HFF-Myc (cell line): ENCODE measurements around the gene HIVEP3.

ENCODE experiments used
- DNase-seq: peaks from one replicate; pipeline ENCODE4 v3.0.0-alpha.2; 2011; ENCODE audit warnings: low read depth; ENCODE audit errors: extremely low read depth
- H3K4me3 ChIP-seq: replicated peaks from 2 replicates; pipeline ENCODE4 v1.5.1; 2011; ENCODE audit warnings: low read depth, mild to moderate bottlenecking, control low read depth, low read length
- TF ChIP-seq, protein P1 (sequence below): IDR thresholded peaks from 2 replicates; pipeline ENCODE4 v1.5.1; 2012; ENCODE audit warnings: mild to moderate bottlenecking, low read depth, low read length, control low read depth; ENCODE audit errors: missing control alignments

Gene HIVEP3

DNA sequence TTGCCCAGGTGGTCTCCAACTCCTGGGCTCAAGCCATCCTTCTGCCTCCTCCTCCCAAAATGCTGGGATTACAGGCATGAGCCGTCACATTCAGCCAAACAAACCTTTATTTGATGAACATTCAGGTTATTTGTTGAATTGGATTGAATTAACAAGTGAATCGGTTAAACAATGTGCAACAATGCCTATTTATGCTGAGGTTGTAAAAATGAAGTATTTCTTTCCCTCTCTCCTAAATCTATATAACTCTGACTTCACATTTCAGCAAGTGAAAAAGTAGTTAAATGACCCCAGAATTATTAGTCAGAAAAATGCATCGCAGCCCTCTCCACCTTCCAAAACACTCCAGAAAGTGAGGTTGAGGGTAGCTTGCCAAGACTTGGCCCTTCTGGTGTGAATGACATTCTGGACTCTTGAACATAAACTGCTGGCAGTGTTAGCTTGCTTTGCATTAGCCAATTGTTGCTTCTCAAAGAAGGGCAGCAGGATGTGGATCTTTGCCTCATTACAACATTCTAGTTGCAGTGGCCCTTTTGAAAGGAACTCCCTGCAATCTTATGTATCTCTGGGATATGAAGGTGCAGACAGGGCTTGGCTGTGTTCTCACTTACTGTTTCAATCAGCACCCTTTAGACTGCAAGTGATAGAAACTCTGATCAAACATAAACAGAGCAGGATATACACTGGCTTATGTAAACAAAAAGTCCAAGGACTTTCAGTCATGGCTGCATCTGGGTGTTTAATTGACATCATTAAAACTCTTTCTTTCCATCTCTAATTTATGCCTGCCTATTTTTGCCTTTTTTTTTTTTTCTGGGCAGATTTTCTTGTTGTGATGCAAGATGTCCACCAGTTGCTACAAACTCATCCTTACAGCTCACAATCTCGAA lies 456.7 kb downstream of the HIVEP3 start:
- no peak for DNase-seq
- TF ChIP-seq, protein P1, sequence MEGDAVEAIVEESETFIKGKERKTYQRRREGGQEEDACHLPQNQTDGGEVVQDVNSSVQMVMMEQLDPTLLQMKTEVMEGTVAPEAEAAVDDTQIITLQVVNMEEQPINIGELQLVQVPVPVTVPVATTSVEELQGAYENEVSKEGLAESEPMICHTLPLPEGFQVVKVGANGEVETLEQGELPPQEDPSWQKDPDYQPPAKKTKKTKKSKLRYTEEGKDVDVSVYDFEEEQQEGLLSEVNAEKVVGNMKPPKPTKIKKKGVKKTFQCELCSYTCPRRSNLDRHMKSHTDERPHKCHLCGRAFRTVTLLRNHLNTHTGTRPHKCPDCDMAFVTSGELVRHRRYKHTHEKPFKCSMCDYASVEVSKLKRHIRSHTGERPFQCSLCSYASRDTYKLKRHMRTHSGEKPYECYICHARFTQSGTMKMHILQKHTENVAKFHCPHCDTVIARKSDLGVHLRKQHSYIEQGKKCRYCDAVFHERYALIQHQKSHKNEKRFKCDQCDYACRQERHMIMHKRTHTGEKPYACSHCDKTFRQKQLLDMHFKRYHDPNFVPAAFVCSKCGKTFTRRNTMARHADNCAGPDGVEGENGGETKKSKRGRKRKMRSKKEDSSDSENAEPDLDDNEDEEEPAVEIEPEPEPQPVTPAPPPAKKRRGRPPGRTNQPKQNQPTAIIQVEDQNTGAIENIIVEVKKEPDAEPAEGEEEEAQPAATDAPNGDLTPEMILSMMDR = no peak

DNA sequence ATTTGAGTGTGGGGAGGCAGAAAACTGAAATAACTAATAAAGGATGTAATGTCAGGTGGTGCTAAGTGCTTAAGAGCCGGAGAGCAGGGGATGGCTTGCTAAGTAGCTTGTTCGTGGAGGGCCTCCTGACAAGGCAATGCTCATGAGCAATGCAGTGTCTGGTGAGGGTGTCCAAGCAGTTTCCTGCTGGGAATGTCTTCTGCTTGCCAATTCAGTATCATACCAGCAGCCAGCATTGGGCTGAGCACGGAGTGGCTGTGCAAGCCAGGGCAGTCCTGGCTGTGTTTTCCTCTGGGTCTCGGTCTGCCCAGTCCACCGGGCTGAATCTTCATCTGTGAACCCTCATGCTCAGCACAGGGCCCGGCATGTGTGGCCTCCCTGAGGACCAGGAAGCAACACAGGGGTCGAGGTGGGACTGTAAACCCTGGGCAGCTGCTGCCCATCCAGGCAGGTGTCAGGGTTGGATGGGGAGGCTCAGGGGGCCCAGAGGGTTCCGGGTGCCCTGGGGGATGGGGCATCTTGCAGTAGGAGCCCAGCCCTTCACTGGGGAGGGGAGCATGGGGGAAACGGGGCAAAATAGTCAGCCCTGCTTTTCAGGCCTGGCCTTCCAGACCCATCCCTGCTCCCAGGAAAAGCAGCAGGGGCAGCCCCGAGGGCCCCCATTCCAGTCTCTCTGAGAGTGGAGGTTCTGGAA lies 461.7 kb downstream of the HIVEP3 start:
- no peak overlapping the region for H3K4me3 ChIP-seq
- TF ChIP-seq, protein P1 = no peak
- no peak for DNase-seq

More for the DNA sequence above, 456.7 kb downstream of the HIVEP3 start:
- H3K4me3 ChIP-seq = no peak overlapping the region
